ENCODE measurements around the gene PRG2. TPM values are rescaled to one million over a fixed set of nuclear protein-coding genes. Genes with fewer than 3 reads are reported as not detected.

The PRG2 gene
- total RNA-seq, 1 donor = not detected

DNA sequence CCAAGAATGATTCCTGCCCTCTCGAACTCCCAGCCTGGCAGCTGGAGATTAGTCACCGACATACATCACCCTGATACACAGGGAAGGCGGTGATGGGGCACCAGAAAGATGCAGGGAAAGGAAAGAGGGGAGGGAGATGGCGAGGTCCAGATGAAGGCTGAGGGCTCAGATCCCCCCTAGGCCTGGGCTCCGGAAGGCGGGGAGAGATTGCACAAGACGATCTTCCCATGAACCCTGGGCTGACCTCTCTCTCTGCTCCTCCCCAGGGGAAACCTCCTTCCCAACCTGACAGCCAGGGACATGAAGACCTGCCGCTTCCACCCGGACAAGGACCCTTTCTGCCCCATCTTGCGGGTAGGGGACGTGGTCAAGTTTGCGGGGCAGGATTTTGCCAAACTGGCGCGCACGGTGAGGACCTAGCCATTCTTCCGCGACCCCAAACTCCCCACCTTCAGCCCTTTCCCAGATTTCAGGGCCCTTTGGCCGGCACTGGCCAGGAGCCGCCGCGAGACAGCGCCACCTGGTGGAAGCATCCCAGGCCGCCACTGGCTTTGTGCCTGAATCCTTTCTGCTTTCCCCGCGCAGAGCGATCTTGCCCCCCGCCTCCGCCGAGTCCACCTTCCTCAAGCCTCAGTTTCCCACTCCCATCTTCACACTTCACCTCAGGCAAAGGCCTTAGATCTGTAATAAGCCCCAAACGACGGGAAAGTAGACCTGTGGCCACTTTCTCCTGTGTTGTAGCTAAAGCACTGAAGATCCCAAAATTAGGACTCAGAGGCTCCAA is 40.8 kb downstream of the PRG2 start:
- peak; percentile 56 for DNase-seq (ENCODE audit: low read depth)
- no peak overlapping the region for H3K4me3 ChIP-seq (ENCODE audit: low read depth, low read length)
- TF ChIP-seq CTCF (IDR thresholded peaks at IDR 0.05; ENCODE audit: insufficient read depth, low read depth, low read length) = peak; percentile 80

GRCh38 chr11:57348636-57349313 is 41.7 kb downstream of the PRG2 start:
- DNase-seq (ENCODE audit: low read depth) = no peak
- no peak overlapping the region for H3K4me3 ChIP-seq (ENCODE audit: low read depth, low read length)
- TF ChIP-seq CTCF (IDR thresholded peaks at IDR 0.05; ENCODE audit: insufficient read depth, low read depth, low read length) = no peak

DNA sequence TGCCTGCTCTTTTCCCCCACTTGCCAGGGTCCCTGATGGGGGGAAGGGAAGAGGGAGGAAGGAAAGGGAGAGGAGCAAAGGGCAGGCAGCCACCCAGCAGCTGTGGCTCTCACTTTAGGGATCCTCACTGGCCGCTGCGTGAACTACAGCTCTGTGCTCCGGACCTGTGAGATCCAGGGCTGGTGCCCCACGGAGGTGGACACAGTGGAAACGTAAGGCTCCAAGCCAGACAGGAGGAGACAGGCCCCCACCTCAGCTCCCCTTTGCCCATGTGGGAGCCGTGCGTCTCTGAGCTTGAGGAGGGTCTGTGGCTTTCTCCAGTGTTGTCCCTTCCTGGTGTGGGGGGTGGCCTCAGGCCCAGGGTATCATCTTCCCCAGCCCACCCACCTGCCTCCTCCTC is 42.4 kb downstream of the PRG2 start:
- no peak for DNase-seq (ENCODE audit: low read depth)
- H3K4me3 ChIP-seq (ENCODE audit: low read depth, low read length) = no peak overlapping the region
- no peak for TF ChIP-seq CTCF (IDR thresholded peaks at IDR 0.05; ENCODE audit: insufficient read depth, low read depth, low read length)

DNA sequence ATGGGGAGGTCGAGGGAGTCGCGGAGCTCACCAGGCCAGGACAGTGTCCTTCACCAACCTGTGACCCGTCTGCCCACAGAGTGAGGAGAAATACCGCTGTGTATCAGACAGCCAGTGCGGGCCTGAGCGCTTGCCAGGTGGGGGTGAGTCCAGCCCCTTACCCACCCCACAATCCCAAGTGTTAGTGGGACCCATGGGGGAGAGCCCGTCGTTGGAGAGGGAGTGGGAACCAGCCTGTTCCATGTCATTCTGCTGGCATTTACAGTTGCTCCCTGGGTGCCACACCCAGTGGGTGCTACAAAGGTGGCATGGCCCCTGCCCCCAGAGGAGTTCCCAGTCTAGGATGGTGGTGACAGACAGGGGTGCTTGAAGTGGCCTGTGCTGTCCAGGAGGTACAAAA is 43.1 kb downstream of the PRG2 start:
- TF ChIP-seq CTCF (IDR thresholded peaks at IDR 0.05; ENCODE audit: insufficient read depth, low read depth, low read length) = no peak
- no peak for DNase-seq (ENCODE audit: low read depth)

GRCh38 chr11:57345555-57346211 is 44.8 kb downstream of the PRG2 start:
- H3K4me3 ChIP-seq (ENCODE audit: low read depth, low read length) = no peak overlapping the region
- peak; percentile 66 for TF ChIP-seq CTCF (IDR thresholded peaks at IDR 0.05; ENCODE audit: insufficient read depth, low read depth, low read length)
- peak; percentile 65 for DNase-seq (ENCODE audit: low read depth)

More for the DNA sequence above, 43.1 kb downstream of the PRG2 start:
- no peak overlapping the region for H3K4me3 ChIP-seq (ENCODE audit: low read depth, low read length)

DNA sequence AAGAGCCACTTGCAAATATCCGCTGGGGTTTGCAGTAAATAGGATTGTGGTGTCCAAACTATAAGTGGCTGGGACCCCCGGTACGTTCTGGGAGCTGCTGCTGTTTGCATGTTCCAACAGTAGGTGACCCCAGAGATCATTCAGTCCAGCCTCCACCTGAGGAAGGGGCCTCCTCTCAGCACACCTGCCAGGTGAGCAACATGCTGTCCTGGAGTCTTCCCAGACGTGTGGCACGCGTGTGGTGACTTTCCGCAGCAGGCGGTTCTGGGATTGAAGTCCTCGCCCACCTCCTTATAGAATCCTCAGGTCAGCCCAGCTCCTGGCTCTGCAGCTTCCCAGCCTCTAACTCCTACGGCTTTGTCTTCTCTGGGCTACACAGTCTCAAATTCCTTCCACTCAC is 45.6 kb downstream of the PRG2 start:
- H3K4me3 ChIP-seq (ENCODE audit: low read depth, low read length) = no peak overlapping the region
- no peak for TF ChIP-seq CTCF (IDR thresholded peaks at IDR 0.05; ENCODE audit: insufficient read depth, low read depth, low read length)
- DNase-seq (ENCODE audit: low read depth) = no peak

All from fibroblast of villous mesenchyme (primary cell).